ENCODE results near the gene MRPL36.

GRCh38 chr5:1815881-1816292, 16.2 kb upstream of the MRPL36 start:
- TF ChIP-seq POLR2A (IDR thresholded peaks at IDR 0.05; ENCODE audit: low read length) (no peak), GATA1 (IDR thresholded peaks at IDR 0.05; ENCODE audit: low read depth, low read length) (no peak)

Measured in erythroblast (primary cell).